Stimulated activated memory B cell treated with anti-CD40 and anti-IgM and Interleukin-4, amounts not matched to agents 10 μg/mL and 1 μg/mL and 100 μg/mL, for 72 hours (primary cell): ENCODE measurements around the gene SHROOM1.

ENCODE experiments used
- ATAC-seq: fragments of 150-1000 bp; cut with Tn5 transposase; 2 replicates; pipeline ENCODE4 v1.10.0; 2021
- H3K27ac Mint-ChIP-seq: one replicate; pipeline ENCODE4 v1.8.0; 2022; ENCODE audit warnings: mild to moderate bottlenecking, mixed read lengths
- H3K27me3 Mint-ChIP-seq: one replicate; pipeline ENCODE4 v1.8.0; 2022; ENCODE audit warnings: mixed read lengths
- H3K36me3 Mint-ChIP-seq: one replicate; pipeline ENCODE4 v1.8.0; 2022; ENCODE audit warnings: mixed read lengths
- H3K4me1 Mint-ChIP-seq: one replicate; pipeline ENCODE4 v1.8.0; 2022; ENCODE audit warnings: mixed read lengths
- H3K4me3 Mint-ChIP-seq: one replicate; pipeline ENCODE4 v1.8.0; 2022; ENCODE audit warnings: mild to moderate bottlenecking, moderate library complexity, mixed read lengths
- H3K9me3 Mint-ChIP-seq: one replicate; pipeline ENCODE4 v1.8.0; 2022; ENCODE audit warnings: mixed read lengths

The SHROOM1 gene

GRCh38 chr5:132787076-132787475, 43.4 kb downstream of the SHROOM1 start:
- H3K27ac Mint-ChIP-seq, result no peak overlapping the region

GRCh38 chr5:132785864-132786263, 44.6 kb downstream of the SHROOM1 start:
- ATAC-seq, result no peak
- Mint-ChIP-seq H3K36me3 (no peaks in the 10 kb centered on the region), H3K27ac (no peak overlapping the region), H3K4me1 (peaks cover 8% of the 10 kb centered on the region), H3K4me3 (no peak overlapping the region), H3K9me3 (no peaks in the 10 kb centered on the region), H3K27me3 (peaks cover 43% of the 10 kb centered on the region)

More at GRCh38 chr5:132787076-132787475, 43.4 kb downstream of the SHROOM1 start:
- Mint-ChIP-seq H3K9me3 (no peaks in the 10 kb centered on the region), H3K4me3 (no peak overlapping the region), H3K4me1 (peaks cover 8% of the 10 kb centered on the region), H3K27me3 (peaks cover 37% of the 10 kb centered on the region), H3K36me3 (no peaks in the 10 kb centered on the region)
- ATAC-seq, result no peak

GRCh38 chr5:132785365-132785764, 45.1 kb downstream of the SHROOM1 start:
- Mint-ChIP-seq H3K36me3 (no peaks in the 10 kb centered on the region), H3K27ac (no peak overlapping the region), H3K27me3 (peaks cover 47% of the 10 kb centered on the region)

GRCh38 chr5:132782101-132782500, 48.3 kb downstream of the SHROOM1 start:
- Mint-ChIP-seq H3K27me3 (peaks cover 74% of the 10 kb centered on the region), H3K9me3 (no peaks in the 10 kb centered on the region), H3K36me3 (no peaks in the 10 kb centered on the region), H3K27ac (no peak overlapping the region), H3K4me1 (peaks cover 17% of the 10 kb centered on the region), H3K4me3 (no peak overlapping the region)
- ATAC-seq, result no peak

More at GRCh38 chr5:132785365-132785764, 45.1 kb downstream of the SHROOM1 start:
- Mint-ChIP-seq H3K4me3 (no peak overlapping the region), H3K4me1 (peaks cover 8% of the 10 kb centered on the region), H3K9me3 (no peaks in the 10 kb centered on the region)
- no peak for ATAC-seq

- Mint-ChIP-seq H3K36me3 (no peaks in the 10 kb centered on the region), H3K27me3 (peaks cover 74% of the 10 kb centered on the region), H3K9me3 (no peaks in the 10 kb centered on the region), H3K4me3 (no peak overlapping the region), H3K4me1 (peaks cover 17% of the 10 kb centered on the region), H3K27ac (no peak overlapping the region)
- ATAC-seq, result no peak
These were observed 49.4 kb downstream of the SHROOM1 start for GRCh38 chr5:132781029-132781428.

- no peaks in the 10 kb centered on the region for H3K36me3 Mint-ChIP-seq
- H3K9me3 Mint-ChIP-seq, result no peaks in the 10 kb centered on the region
- peaks cover 17% of the 10 kb centered on the region for H3K4me1 Mint-ChIP-seq
- no peak overlapping the region for H3K27ac Mint-ChIP-seq
- peaks cover 69% of the 10 kb centered on the region for H3K27me3 Mint-ChIP-seq
- no peak for ATAC-seq
- H3K4me3 Mint-ChIP-seq, result no peak overlapping the region
These were observed 49.9 kb downstream of the SHROOM1 start for GRCh38 chr5:132780577-132780976.

DNA sequence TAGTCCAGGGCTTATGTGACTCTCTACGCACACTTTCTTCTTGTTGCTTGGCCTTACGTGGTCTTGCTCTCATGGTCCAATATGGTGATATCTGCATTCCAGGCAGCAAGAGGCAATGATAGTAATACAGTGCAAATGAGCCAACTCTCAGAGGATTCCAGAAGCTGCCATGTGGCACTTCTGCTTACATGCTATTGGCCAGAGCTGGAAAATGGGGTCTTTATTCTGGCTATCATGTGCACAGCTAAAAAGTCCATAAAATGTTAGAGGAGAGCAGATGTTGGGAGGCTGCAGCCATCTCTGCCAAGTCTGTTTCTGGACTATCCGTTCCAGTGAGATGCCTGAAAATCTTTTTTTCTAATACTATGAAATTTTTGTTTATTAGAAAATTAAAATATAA, 50.5 kb downstream of the SHROOM1 start:
- no peak overlapping the region for H3K27ac Mint-ChIP-seq
- no peak overlapping the region for H3K4me3 Mint-ChIP-seq
- H3K9me3 Mint-ChIP-seq, result no peaks in the 10 kb centered on the region
- no peak for ATAC-seq
- H3K27me3 Mint-ChIP-seq, result peaks cover 69% of the 10 kb centered on the region
- H3K4me1 Mint-ChIP-seq, result peaks cover 11% of the 10 kb centered on the region
- no peaks in the 10 kb centered on the region for H3K36me3 Mint-ChIP-seq

DNA sequence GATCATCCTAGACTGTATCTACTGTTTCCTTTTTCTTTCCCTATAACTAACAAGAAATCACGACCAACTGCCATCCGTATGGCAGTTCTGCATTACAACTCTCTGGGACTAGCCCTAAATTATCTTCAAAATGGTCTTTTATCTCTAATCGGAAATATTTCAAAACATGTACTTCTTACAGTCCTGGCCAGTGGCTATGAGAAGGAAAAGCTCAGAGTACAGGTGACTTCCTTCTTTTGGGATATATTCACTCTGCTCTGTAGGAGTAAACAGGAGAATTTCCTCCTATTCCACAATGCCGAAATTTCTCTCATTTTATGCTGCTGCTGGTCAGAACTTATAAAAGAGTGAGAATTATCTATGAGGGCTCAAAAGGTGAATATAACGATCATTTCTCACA, 51.6 kb downstream of the SHROOM1 start:
- Mint-ChIP-seq H3K9me3 (no peaks in the 10 kb centered on the region), H3K27ac (no peak overlapping the region), H3K4me1 (peaks cover 8% of the 10 kb centered on the region), H3K27me3 (peaks cover 68% of the 10 kb centered on the region), H3K4me3 (no peak overlapping the region), H3K36me3 (no peaks in the 10 kb centered on the region)
- ATAC-seq, result no peak

GRCh38 chr5:132778129-132778528, 52.3 kb downstream of the SHROOM1 start:
- Mint-ChIP-seq H3K36me3 (no peaks in the 10 kb centered on the region), H3K9me3 (no peaks in the 10 kb centered on the region), H3K27ac (peak overlapping the region; percentile 38), H3K4me1 (peaks cover 8% of the 10 kb centered on the region), H3K27me3 (peaks cover 61% of the 10 kb centered on the region), H3K4me3 (peak overlapping the region; percentile 63)
- ATAC-seq, result no peak

- ATAC-seq, result peak; percentile 73
- peaks cover 8% of the 10 kb centered on the region for H3K4me1 Mint-ChIP-seq
- no peaks in the 10 kb centered on the region for H3K9me3 Mint-ChIP-seq
- H3K27me3 Mint-ChIP-seq, result peaks cover 54% of the 10 kb centered on the region
- H3K4me3 Mint-ChIP-seq, result peak within 1 kb of the TSS; percentile 63
- peak within 1 kb of the TSS; percentile 38 for H3K27ac Mint-ChIP-seq
- H3K36me3 Mint-ChIP-seq, result no peaks in the 10 kb centered on the region
These were observed 53.0 kb downstream of the SHROOM1 start, which contains the start of gene SEPTIN8 for GRCh38 chr5:132777209-132778069. Gene SEPTIN8, minus strand, starts transcription at chr5:132777239. Its CDS starts 102 bp downstream, at chr5:132777137.

GRCh38 chr5:132776938-132777208, 53.6 kb downstream of the SHROOM1 start:
- Mint-ChIP-seq H3K36me3 (no peaks in the 10 kb centered on the region), H3K27ac (no peak overlapping the region), H3K4me1 (peaks cover 8% of the 10 kb centered on the region), H3K27me3 (peaks cover 48% of the 10 kb centered on the region), H3K9me3 (no peaks in the 10 kb centered on the region), H3K4me3 (no peak overlapping the region)
- ATAC-seq, result no peak

DNA sequence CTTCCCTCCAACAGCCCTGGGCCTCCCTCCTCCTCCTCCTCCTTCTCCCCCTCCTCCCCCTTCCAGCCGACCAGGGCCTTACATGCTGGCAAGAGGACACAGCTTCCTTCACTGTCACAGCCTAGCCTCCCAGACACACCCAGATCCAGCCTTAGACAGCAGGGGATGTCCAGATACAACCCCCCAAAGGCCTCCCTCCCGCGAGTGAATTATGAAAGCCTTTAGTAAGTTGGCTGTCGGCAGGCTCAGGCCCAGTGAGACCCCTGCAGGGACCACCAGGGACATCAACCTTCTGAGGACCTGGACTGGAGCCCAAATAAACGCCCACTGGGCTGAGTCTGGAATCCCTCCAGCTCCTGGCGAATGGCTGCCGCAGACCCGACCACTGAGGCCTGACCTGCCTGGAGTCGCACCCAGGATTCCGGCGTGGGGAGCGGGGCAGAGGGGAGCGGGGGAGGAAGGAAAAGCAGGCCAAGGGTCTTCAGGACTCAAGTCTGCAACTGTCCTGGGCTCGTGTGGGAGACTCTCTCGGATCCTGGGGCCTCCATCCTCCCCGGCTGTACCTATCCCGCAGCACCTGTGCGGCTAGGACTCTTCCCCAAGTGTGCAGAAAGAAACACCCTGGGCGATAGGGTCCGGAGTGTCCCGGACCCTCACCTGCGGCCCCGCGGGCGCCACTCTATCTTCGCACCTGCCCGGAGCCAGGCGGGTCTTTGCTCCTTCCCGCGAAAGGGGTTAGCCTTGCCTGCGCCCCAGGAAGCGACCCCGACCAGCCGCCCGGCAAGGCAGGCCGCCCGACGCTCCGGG, 54.1 kb downstream of the SHROOM1 start:
- H3K4me1 Mint-ChIP-seq, result peaks cover 8% of the 10 kb centered on the region
- no peaks in the 10 kb centered on the region for H3K36me3 Mint-ChIP-seq
- ATAC-seq, result peak; percentile 28
- H3K27ac Mint-ChIP-seq, result no peak overlapping the region
- H3K4me3 Mint-ChIP-seq, result peak overlapping the region; percentile 53
- H3K27me3 Mint-ChIP-seq, result peaks cover 43% of the 10 kb centered on the region
- no peaks in the 10 kb centered on the region for H3K9me3 Mint-ChIP-seq

DNA sequence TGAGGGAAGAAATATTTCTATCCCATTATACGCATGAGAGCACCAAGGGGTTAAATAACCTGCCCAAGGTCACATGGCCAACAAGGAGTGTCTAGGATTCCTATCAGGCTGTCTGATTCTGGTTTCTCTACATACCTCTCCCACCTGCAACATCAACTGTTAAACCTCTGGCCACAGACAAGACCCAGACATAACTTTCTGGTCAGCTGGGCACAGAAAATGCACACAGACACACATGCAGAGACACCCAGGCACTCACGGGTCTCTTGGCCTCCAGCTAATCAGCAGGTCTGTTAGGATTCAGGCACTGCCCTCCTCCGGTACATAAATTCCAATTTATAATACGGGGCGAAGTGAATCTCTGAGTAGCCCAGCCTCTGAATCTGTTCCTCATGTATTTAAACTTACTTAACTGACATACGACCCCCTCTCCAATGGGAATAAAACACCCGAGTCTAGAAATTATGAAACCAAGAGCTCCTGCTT, 54.9 kb downstream of the SHROOM1 start:
- Mint-ChIP-seq H3K36me3 (no peaks in the 10 kb centered on the region), H3K9me3 (no peaks in the 10 kb centered on the region), H3K27ac (no peak overlapping the region), H3K4me1 (peaks cover 8% of the 10 kb centered on the region), H3K27me3 (peaks cover 35% of the 10 kb centered on the region), H3K4me3 (no peak overlapping the region)
- ATAC-seq, result no peak

- peaks cover 30% of the 10 kb centered on the region for H3K27me3 Mint-ChIP-seq
- peaks cover 8% of the 10 kb centered on the region for H3K4me1 Mint-ChIP-seq
These were observed 55.6 kb downstream of the SHROOM1 start for GRCh38 chr5:132774896-132775295.

DNA sequence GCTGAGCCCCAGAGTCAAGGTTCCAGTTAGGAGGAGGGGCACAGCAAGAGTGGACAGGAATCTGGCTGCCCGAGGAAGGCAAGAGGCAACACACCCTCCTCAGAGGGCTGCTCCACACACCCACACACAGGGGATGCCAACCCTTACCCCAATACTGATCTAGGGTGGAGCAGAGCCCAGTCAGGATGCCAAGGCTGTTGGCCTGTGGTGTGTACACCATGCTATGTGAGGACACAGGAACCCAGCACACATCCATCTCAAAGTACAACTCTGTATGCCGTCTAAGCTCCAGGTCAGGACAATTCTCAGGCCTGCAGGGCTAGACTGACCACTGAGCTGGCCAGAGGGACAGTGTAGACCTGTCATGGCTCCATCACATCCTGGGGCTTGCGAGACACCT, 56.0 kb downstream of the SHROOM1 start:
- Mint-ChIP-seq H3K9me3 (no peaks in the 10 kb centered on the region), H3K27ac (no peak overlapping the region), H3K4me1 (peaks cover 8% of the 10 kb centered on the region), H3K4me3 (no peak overlapping the region), H3K36me3 (no peaks in the 10 kb centered on the region), H3K27me3 (peaks cover 26% of the 10 kb centered on the region)
- ATAC-seq, result no peak

More at GRCh38 chr5:132774896-132775295, 55.6 kb downstream of the SHROOM1 start:
- Mint-ChIP-seq H3K4me3 (no peak overlapping the region), H3K27ac (no peak overlapping the region), H3K36me3 (no peaks in the 10 kb centered on the region), H3K9me3 (no peaks in the 10 kb centered on the region)
- ATAC-seq, result no peak
